H1 (cell line): ENCODE measurements around the gene AP3D1. TPM values are rescaled to one million over a fixed set of nuclear protein-coding genes. Genes with fewer than 3 reads are reported as not detected.

Experiments used
- polyA plus RNA-seq, 7 experiments: library from polyadenylated mRNA; depleted of rRNA in 3 of 7; stranded (reverse) in 5 of 7; unstranded in 2 of 7; fragments of >200 nt in 5 of 7; fragments of 200-250 nt in 2 of 7; gene quantifications; 1 replicate in 5 of 7; 2 replicates in 1 of 7; 4 replicates in 1 of 7; pipeline versions ENCODE4 v1.2.1 to v1.2.3, GENCODE V29; 2011 to 2013; ENCODE audit warnings: missing spikeins in 2 of 7, mixed read lengths in 2 of 7
- total RNA-seq: library from RNA; stranded (reverse); fragmentation: NEBNext Ultra II Directional; extraction: Animal tissue kit (Norgen Biotek cat#: 25700); gene quantifications from 2 replicates; pipeline ENCODE4 v1.2.1, GENCODE V29; 2021

AP3D1 gene
- total and polyA plus RNA-seq, 2 of the 8 experiments (the other 6 are each of a cell fraction or from before 2014, with no cell fraction given), result 161 to 174 TPM

Other genes starting within 250 kb of the AP3D1 start
- 10.2 and 10.8 TPM in 2 replicates for gene ADAT3, start 246.2 kb downstream of the AP3D1 start, total RNA-seq
- gene ADAT3, start 246.2 kb downstream of the AP3D1 start, polyA plus RNA-seq (2011; rRNA removed), result 5.4 and 9.8 TPM in 2 replicates
- 61.4 and 65.7 TPM in 2 replicates for gene SCAMP4, start 246.2 kb downstream of the AP3D1 start, total RNA-seq
- 17.1 and 39.6 TPM in 2 replicates for gene SCAMP4, start 246.2 kb downstream of the AP3D1 start, polyA plus RNA-seq (2011; rRNA removed)
- 99.5 and 108 TPM in 2 replicates for gene CSNK1G2, start 210.4 kb downstream of the AP3D1 start, total RNA-seq
- 130 and 184 TPM in 2 replicates for gene CSNK1G2, start 210.4 kb downstream of the AP3D1 start, polyA plus RNA-seq (2011; rRNA removed)
- 92.3 and 95.3 TPM in 2 replicates for gene BTBD2, start 135.9 kb downstream of the AP3D1 start, total RNA-seq
- 91.7 and 142 TPM in 2 replicates for gene BTBD2, start 135.9 kb downstream of the AP3D1 start, polyA plus RNA-seq (2011; rRNA removed)
- 163 and 174 TPM in 2 replicates for gene MKNK2, start 100.3 kb downstream of the AP3D1 start, total RNA-seq
- 166 and 200 TPM in 2 replicates for gene MKNK2, start 100.3 kb downstream of the AP3D1 start, polyA plus RNA-seq (2011; rRNA removed)
- 9.2 and 9.8 TPM in 2 replicates for gene MOB3A, start 55.2 kb downstream of the AP3D1 start, total RNA-seq
- 9.6 and 10.2 TPM in 2 replicates for gene MOB3A, start 55.2 kb downstream of the AP3D1 start, polyA plus RNA-seq (2011; rRNA removed)
- gene IZUMO4, start 54.7 kb downstream of the AP3D1 start, total RNA-seq, result 1.3 and 1.8 TPM in 2 replicates
- gene IZUMO4, start 54.7 kb downstream of the AP3D1 start, polyA plus RNA-seq (2011; rRNA removed), result 1.9 and 2.3 TPM in 2 replicates
- 74.8 and 76.3 TPM in 2 replicates for gene DOT1L, start 12.4 kb upstream of the AP3D1 start, total RNA-seq
- 17.5 and 39.8 TPM in 2 replicates for gene DOT1L, start 12.4 kb upstream of the AP3D1 start, polyA plus RNA-seq (2011; rRNA removed)
- 135 TPM in 2 replicates for gene PLEKHJ1, start 84.8 kb upstream of the AP3D1 start, total RNA-seq
- gene PLEKHJ1, start 84.8 kb upstream of the AP3D1 start, polyA plus RNA-seq (2011; rRNA removed), result 187 and 235 TPM in 2 replicates
- gene SF3A2, start 85.3 kb upstream of the AP3D1 start, total RNA-seq, result 142 and 146 TPM in 2 replicates
- 15.3 and 31.2 TPM in 2 replicates for gene SF3A2, start 85.3 kb upstream of the AP3D1 start, polyA plus RNA-seq (2011; rRNA removed)
- gene AMH, start 97.8 kb upstream of the AP3D1 start, total RNA-seq, result 13.0 and 15.4 TPM in 2 replicates
- gene AMH, start 97.8 kb upstream of the AP3D1 start, polyA plus RNA-seq (2011; rRNA removed), result 10.5 and 19.3 TPM in 2 replicates
- gene JSRP1, start 104.9 kb upstream of the AP3D1 start, total RNA-seq, result 0.56 and 1.7 TPM in 2 replicates
- gene JSRP1, start 104.9 kb upstream of the AP3D1 start, polyA plus RNA-seq (2011; rRNA removed), result 0.24 and 0.53 TPM in 2 replicates
- not detected in 2 replicates for gene PEAK3, start 130.6 kb upstream of the AP3D1 start, total RNA-seq
- not detected in 2 replicates for gene PEAK3, start 130.6 kb upstream of the AP3D1 start, polyA plus RNA-seq (2011; rRNA removed)
- 0.13 TPM in 1 of 2 replicates, not detected in the other for gene LINGO3, start 156.6 kb upstream of the AP3D1 start, total RNA-seq
- gene LINGO3, start 156.6 kb upstream of the AP3D1 start, polyA plus RNA-seq (2011; rRNA removed), result 0.59 and 0.93 TPM in 2 replicates
- gene LSM7, start 177.0 kb upstream of the AP3D1 start, total RNA-seq, result 228 and 238 TPM in 2 replicates
- 1,335 and 1,623 TPM in 2 replicates for gene LSM7, start 177.0 kb upstream of the AP3D1 start, polyA plus RNA-seq (2011; rRNA removed)
- gene SPPL2B, start 177.1 kb upstream of the AP3D1 start, total RNA-seq, result 52.6 and 55.7 TPM in 2 replicates
- gene SPPL2B, start 177.1 kb upstream of the AP3D1 start, polyA plus RNA-seq (2011; rRNA removed), result 34.8 and 83.1 TPM in 2 replicates
- 0.19 and 0.33 TPM in 2 replicates for gene TMPRSS9, start 208.7 kb upstream of the AP3D1 start, total RNA-seq
- gene TMPRSS9, start 208.7 kb upstream of the AP3D1 start, polyA plus RNA-seq (2011; rRNA removed), result 0.15 and 0.33 TPM in 2 replicates